GM21423 (cell line): ENCODE measurements around the gene EVA1A.

Source experiments
- ATAC-seq: cut with Tn5 transposase; IDR thresholded peaks from one replicate; pipeline ENCODE4 v1.9.1; 2021; ENCODE audit warnings: mild to moderate bottlenecking, moderate library complexity; ENCODE audit not compliant: unreplicated experiment

EVA1A gene

DNA sequence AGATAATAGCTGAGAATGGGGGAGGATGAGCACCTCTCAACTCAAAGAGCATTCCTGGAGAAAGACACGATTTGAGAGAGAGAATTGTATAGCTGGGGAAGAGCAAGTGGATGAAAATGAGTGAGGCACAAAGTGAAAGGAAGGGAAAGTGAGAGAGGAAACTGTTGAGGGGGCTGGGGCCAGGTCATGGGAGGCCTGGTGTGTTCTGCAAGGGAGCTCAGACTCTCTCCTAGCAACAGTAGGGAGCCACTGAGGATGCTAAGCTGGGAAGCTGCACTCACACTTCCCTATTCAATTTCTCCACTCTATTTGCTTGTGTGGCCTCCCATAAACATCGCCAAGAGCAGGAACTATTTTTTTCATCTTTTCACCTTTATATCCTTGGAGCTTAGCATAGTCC is 14.8 kb downstream of the EVA1A start:
- no peak for ATAC-seq

GRCh38 chr2:75545387-75545786 is 15.4 kb downstream of the EVA1A start:
- no peak for ATAC-seq

DNA sequence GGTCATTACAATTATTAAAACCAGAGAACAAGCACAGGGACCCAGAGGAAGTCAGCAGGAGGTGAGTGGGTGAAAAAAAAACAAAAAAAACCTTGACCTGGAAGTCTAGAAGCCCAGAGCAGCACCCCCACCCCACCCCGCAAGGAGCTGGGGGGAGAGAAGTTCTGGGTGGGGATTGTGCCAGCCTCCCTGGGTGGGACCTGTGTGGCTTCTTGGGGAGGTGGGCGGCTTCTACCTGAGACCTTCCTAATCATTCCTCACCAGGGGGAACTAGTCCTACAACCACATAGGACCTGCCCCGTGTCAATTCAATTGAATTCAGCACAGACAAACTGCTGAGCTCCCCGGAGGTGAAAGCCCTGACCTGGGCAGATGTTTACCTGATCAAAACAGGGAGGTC is 17.3 kb downstream of the EVA1A start:
- no peak for ATAC-seq

- ATAC-seq = no peak
Observed at GRCh38 chr2:75541430-75541829, 19.3 kb downstream of the EVA1A start.

GRCh38 chr2:75540994-75541393 is 19.7 kb downstream of the EVA1A start:
- no peak for ATAC-seq

GRCh38 chr2:75539955-75540716 is 20.6 kb downstream of the EVA1A start:
- no peak for ATAC-seq

DNA sequence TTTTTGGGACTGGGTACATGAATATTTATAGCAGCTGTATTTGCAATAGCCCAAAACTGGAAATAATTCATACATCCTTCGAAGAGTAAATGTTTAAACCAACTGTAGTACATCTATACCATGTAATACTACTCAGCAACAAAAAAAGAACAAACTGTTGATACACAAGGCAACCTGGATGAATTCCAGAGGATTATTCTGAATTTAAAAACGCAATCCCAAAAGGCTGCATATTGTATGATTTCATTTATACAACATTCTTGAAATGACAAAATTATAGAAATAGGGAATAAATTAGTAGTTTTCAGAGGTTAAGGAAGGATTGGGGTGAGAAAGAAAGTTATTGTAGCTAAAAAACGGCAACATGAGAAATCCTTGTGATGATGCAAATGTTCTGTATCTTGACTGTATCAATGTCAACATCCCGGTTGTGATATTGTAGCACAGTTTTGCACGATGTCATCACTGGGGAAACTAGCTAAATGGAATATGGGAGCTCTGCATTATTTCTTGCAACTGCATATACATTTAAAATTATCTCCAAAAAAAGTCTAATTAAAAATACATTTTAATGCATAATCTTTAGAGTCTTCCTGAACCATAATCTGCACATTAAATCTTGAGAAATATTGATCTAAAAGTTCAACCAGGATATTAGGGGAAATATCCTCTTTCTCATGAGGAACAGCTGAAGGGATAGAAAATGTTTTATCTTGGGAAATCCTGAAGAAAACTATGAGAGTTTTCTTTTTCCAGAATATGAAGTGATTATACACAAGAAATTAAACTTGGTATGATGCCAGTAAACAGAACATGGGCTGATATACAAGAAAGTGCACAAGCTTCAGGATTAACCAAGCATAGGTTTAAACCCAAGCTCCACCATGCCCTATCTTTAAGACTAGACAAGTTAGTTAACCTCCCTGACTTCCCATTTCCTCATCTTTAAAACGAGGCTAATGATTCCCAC is 21.9 kb downstream of the EVA1A start:
- ATAC-seq = no peak

DNA sequence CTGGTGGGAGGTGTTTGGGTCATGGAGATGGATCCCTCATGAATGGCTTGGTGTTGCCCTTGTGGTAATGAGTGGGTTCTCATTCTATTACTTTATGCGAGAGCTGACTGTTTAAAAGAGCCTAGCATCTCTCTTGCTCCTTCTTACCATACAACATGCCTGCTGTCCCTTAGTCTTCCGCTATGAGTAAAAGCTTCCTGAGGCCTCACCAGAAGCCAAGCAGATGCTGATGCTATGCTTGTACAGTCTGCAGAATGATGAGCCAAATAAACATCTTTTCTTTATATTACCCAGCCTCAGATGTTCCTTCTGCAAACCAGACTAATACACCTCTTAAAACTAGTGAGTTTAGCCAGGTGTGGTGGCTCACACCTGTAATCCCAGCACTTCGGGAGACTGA is 23.1 kb downstream of the EVA1A start:
- ATAC-seq = no peak

DNA sequence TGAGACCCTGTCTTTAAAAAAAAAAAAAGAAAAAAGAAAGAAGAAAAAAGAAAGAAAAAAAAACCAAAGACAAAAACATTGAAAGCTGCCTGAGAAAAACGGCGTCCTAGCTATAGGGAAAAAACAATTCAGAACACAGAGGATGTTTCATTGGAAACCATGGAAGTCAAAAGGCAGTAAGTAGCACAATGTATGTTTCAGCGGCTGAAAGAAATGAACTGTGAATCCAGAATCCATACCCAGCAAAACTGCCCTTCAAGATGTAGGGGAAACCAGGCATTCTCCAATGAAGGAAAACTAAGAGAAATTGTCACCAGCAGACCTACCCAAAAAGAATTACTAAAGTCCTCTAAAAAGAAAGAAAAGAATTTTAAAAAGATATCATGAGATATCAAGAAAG is 27.6 kb downstream of the EVA1A start:
- ATAC-seq = no peak

DNA sequence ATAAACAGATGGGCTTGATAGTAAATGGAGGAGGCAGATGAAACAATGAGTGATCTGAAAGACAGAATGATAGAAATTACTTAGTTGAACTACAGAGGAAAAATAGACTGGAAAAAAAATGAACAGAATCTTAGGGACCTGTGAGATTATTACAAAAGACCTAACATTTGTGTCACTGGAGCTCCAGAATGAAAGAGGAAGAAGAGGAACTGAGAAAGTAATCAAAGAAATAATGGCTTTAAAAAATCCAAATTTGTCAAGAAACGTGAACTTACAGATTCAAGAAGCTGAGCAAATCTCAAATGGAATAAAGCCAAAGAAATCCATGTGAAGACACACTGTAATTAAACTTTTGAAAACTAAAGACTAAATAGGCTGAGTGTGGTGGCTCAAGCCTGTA is 28.3 kb downstream of the EVA1A start:
- no peak for ATAC-seq

GRCh38 chr2:75528221-75528977 is 32.3 kb downstream of the EVA1A start:
- no peak for ATAC-seq

GRCh38 chr2:75527676-75528075 is 33.1 kb downstream of the EVA1A start:
- no peak for ATAC-seq

GRCh38 chr2:75526842-75527241 is 33.9 kb downstream of the EVA1A start:
- ATAC-seq = no peak

DNA sequence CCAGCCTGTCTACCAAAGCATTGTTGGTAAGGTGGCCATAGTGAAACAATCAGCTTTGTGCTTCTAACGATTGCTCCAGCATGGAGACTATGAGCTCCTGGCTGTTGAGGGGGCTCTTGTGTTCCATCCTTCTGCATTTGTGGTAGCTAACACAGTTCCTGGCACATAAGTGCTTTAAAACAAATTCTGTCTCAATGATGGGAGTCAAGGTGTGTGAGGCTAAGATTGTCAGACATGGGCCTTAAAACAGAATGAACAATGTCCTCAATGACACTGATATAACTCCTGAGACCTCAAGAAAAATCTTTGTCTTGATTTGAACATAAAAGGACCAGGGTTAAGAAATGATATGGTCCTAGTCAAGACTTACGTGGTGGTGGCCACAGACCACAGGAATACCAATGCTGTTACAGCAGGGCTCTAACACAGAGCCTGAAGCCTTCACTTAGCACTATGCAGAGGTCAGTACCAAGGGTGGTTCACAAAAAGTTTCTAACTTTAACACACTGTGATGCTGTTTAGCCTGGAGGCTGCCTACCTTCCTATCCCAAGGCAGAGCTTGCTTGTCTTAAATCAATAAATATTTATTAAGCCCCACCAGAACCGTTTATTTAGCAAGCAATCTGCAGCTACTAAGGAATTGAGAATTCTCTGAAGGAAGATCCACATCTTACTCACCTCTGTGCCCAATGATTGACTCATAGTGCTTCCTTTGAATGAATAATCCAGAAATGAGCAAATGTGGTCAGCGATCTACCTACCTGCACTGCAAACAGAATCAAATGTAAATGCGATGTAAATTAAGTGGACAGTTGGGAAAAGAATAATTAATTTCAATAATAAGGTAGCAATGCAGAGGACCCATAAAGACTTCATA is 35.1 kb downstream of the EVA1A start:
- no peak for ATAC-seq

DNA sequence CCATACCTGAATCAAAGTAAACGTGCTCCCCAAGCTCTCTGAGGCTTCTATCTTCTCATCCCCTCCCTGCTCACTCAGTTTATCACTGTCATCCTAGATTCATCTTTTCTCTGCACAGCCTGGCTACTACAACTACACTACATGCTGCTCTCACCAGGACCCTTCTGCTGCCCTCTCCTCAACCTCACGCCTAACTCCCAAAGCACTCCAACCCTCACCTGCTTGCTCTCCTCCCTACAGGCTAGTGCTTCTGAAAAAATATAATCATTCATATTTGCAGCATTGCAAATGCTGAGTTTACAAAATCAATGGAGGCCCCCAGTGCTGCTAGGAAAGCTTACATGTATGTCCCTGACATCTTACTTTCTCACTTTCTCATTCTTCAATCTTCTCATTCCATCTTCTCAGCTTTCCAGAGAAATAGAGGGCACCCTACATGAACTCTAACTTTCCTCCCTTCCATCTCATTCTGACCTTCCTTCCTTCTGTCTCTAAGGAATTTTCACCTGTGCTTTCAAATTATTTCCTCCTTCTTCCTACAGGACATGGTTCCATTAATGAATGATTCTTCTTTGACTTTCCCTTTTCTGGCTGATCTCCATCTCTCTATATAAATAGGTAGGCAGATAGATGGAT is 36.3 kb downstream of the EVA1A start:
- no peak for ATAC-seq

DNA sequence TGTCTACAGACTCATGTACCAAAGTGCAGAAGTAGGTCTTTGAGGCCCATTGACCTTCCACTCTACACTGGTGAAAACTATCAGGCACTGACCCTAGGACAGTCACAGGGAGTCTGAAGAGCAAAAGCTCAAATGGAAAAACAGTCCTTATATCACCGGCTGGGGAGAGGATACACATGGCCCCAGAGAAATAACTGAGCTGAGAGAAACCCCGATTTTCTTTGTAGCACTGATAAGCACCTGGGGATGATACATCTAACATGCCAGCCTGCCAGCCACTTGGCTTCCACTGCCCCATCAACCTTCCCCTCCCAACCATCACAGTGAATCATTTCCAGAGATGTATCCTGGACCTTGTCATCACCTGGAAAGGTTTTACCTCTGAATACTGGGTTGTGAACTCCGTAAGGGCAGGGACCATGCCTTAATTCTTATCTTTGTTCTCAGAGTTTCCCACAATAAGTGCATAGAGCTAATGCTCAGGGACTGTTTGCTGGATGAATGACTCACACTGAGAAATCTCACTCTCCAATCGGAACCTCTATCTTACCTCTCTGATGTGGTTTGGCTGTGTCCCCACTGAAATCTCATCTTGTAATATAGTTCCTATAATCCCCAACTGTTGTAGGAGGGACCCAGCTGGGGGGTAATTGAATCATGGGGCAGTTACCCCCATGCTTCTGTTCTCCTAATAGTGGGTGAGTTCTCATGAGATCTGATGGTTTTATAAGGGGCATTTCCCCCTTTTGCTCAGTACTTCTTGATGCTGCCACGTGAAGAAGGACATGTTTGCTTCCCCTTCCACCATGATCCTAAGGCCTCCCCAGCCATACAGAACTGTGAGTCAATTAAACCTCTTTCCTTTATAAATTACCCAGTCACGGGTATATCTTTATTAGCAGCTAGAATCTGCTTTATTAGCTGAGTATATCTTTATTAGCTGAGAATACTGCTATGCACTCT is 37.1 kb downstream of the EVA1A start:
- ATAC-seq = no peak

GRCh38 chr2:75522543-75523312 is 38.0 kb downstream of the EVA1A start:
- no peak for ATAC-seq
